GM21529 (cell line): ENCODE measurements around the gene TSEN15.

ENCODE experiments used
- ATAC-seq: cut with Tn5 transposase; IDR thresholded peaks from one replicate; pipeline ENCODE4 v1.9.1; 2021; ENCODE audit not compliant: unreplicated experiment

The TSEN15 gene

GRCh38 chr1:184051485-184052193 lies at the start of gene TSEN15:
TSS of gene TSEN15 (plus strand) at chr1:184051730. CDS start at chr1:184051756, 26 bp downstream.
- peak; percentile 96 for ATAC-seq

DNA sequence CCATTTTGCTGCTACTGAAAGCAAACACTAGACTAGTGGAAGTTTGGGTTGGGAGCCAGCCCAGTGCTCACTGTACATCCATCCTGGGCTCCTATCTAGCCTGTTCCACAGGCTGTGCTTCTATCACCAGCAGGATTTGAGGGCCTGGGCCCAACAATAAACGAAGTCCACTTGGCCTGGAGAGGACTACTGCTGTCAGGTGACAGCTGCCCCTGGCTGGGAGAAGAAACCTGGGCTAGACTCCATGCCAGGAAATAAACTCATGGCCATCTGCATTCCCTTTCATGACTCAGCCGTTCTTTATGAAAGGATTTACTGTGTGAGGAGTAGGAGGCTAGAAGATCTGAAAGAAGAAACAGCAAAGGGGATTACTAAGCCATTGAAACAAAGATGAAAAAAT lies 49.5 kb upstream of the TSEN15 start:
- no peak for ATAC-seq

DNA sequence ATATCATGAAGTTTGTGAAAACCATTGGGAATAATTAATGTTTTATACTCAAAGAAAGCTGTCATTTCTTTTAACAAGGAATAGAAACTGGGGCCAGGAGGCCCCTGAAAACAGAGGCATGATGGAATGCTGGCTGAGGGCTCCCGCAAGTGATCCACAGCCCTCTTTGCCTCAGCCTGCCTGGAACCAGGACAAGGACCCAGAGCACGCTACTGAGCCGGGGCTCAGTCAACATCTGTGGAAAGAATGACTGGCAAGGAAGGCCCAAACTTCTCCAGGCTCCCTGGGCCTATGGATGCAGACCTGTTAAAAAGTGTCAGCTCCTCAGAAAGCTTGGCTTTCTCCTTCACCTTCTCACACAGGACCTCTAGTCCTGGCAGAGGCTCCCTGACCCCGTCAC lies 46.6 kb upstream of the TSEN15 start:
- no peak for ATAC-seq

- no peak for ATAC-seq
Measured at GRCh38 chr1:184005506-184005905, 46.0 kb upstream of the TSEN15 start.

GRCh38 chr1:184010788-184011187 lies 40.7 kb upstream of the TSEN15 start:
- no peak for ATAC-seq

DNA sequence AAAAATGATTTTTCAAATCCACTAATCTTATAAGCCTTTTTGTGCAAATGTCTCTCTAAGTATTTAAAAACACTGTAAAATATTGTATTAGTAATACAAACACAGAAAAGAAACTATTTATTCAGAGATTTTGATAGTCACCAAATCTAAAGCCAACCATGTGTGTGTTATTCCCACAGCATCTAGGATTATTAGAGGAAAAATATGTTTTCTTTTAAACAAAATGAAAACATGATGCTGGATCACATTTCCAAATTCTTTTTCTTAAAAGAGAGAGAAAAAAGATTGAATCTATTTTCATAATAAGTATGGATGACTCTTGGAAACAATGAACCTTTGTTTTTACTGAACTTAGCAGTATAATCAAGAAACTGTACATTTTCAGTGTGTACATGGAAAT lies 39.3 kb upstream of the TSEN15 start:
- no peak for ATAC-seq

DNA sequence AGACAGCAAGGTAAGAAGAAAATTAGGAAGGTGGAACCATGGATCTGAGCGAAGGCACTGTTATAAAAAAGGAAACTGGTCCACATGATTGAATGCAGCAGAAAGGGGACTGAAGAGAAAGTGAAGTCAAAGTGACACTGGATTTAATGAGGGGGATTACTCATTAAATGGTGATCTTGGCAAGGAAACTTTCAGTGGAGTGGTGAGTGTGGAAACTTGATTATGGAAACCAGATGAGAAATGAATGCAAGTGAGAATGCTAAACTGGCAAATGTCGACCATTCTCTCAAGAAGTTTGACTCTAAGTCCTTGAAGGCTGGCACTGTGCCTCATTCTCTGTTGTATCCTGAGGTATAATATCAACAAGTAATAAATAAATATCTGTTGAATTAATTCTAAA lies 37.3 kb upstream of the TSEN15 start:
- no peak for ATAC-seq

DNA sequence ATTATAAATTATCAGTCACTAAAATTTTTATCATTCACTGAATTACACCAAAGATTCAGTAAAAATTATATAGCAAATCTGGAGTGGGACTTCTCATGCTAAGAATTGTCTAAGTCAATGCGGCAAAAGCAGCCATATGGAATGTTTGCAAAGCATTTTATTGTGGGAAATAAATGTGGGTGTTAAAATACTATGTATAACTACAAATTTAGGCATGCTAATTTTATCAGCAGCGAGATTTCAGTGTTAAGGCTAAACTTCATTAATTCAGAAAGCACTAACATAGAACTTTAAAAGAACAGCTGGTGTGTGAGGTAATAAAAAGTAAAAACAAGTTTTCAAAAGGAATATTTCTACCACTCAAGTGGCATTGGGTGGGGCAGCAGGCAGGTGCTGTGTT lies 35.4 kb upstream of the TSEN15 start:
- ATAC-seq = no peak

GRCh38 chr1:184017306-184017705 lies 34.2 kb upstream of the TSEN15 start:
- no peak for ATAC-seq

DNA sequence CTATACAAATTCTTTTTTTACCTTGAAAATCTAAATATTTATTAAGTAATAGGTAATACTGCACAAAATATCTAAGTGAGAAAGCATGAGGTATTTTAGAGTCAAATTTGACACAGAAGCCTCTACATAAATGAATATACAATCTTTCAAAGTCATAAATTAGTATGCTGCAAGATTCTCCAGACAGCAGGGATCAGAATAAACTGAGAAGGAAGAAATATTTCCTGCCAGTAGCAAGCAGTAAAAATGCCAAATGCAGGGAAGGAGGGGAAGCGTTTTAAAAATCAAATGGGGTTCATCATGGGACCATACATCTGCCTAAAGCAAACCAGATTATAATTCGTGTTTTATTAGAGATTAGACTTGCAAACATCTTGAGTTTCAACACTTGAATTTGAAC lies 32.9 kb upstream of the TSEN15 start:
- no peak for ATAC-seq

DNA sequence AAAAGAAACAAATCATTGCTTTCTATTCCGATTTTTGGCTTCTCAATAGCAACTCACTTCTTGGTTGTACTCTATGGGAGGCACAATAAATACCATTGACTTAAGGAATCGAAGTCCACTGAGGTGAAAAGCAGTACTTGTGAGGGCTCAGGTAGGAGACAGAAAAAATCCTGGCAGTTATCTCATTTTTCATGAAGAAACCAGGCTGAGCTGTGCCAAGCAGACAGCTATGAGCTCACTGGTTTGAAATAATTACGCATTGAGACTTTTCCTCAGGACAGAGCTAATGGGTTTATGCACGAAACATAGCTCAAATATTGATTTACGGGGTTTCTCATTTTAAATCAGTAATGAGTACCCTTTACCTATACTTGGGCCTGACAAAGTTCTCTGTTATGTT lies 32.5 kb upstream of the TSEN15 start:
- no peak for ATAC-seq

- ATAC-seq = no peak
Measured at GRCh38 chr1:184019506-184019905, 32.0 kb upstream of the TSEN15 start.

DNA sequence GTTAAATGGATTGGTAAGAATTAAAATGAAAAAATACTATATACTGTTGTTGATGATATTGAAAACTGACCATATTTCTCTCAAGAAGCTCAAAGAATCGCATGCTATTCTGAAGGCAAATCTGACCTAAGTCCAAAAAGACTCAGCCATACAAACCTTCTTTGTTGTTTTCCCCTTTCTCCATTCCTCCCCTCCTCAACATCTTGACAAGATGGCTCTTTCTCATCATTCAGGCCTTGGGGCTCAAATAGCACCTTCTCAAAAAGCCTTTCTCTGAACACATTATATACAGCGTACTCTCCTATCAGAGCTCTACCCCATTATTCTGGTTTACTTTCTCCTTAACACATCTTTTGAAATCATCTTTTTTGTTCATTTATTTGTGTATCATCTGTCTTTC lies 31.2 kb upstream of the TSEN15 start:
- no peak for ATAC-seq

GRCh38 chr1:184020855-184021254 lies 30.7 kb upstream of the TSEN15 start:
- no peak for ATAC-seq

- ATAC-seq = no peak
Measured at GRCh38 chr1:184021728-184022127, 29.8 kb upstream of the TSEN15 start.

GRCh38 chr1:184022668-184023067 lies 28.9 kb upstream of the TSEN15 start:
- no peak for ATAC-seq

- no peak for ATAC-seq
Measured at GRCh38 chr1:184023171-184023570, 28.4 kb upstream of the TSEN15 start.

DNA sequence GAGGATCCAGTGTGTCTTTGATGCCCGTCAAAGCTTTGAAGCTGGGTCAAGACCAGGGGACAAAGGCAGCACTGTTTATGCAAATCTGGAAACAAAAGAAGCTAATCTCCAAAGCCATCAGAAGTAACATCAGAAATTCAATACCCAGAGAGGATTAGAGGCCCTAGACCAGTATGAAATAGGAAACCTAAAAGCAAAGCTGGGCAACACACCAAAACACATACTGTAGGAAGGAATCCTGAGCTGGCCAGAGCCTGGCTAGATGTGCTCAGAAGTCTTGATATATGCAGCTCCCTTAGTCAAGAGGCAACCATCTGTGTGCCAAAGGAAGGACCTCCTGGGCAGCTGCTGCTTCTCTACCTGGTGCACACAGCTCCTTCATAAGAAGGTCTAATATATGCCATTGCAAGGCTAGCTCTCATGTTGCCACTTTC lies 26.3 kb upstream of the TSEN15 start:
- ATAC-seq = no peak

GRCh38 chr1:184027826-184028695 lies 23.5 kb upstream of the TSEN15 start:
- no peak for ATAC-seq

- ATAC-seq = no peak
Measured at GRCh38 chr1:184028854-184029623, 22.5 kb upstream of the TSEN15 start.

DNA sequence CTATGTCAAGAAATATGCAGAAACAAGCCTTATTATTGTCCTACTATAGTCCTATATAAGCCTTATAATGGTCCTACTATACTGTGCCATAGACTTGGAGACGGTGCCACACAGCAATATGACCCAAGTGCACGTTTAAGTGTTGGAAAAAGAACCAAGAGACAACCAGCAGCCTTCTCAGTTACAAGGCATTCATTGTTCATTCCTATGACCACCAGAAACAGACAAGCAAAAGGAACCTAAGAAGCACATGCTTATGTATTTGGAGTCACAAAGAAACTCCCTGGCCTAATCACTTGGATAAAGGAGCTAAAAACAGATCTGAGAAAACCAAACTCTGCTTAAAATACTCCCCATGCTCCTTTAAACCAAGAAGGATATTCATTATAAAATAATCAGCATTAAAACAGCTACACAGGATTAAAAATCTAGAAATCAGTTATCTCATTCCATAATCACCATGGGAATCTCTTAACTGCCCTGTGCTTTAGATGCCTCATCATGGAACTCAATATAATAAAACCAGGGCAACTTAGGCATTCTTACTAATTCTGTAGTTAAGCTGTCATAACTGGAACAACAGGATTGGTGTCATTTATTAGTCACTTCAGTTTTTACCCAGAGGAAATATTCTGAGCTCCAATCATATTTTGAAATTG lies 21.0 kb upstream of the TSEN15 start:
- ATAC-seq = no peak
